K562 (cell line): Measurements from ENCODE around the gene TTC6. TPM values are rescaled to one million over a fixed set of nuclear protein-coding genes. Genes with fewer than 3 reads are reported as not detected.

ENCODE experiments used
- ATAC-seq: fragments of 200-7000 bp; cut with Tn5 transposase; 3 replicates; pipeline ENCODE4 v1.9.1; 2020; ENCODE audit warnings: moderate library complexity
- BruUV-seq: library from RNA; stranded (reverse); fragments of 400-500 nt; replicated peaks from 2 replicates; lab custom pipeline; 2021; lab: Mats Ljungman, UMichigan
- CTCF ChIA-PET: fragments of 300-600 bp; formaldehyde crosslinking; extraction: SDS; loops from one replicate; lab custom pipeline; 2021; ENCODE audit warnings: low intra/inter-chr PET ratio; lab: Yijun Ruan, JAX
- POLR2A ChIA-PET: fragments of 300-600, 350-650 bp; sonication (Branson Sonifier 250); formaldehyde crosslinking; extraction: SDS; loops from one replicate; lab custom pipeline; 2021; ENCODE audit warnings: antibody characterized with exemption, inconsistent platforms; lab: Yijun Ruan, JAX
- DNase-seq, 4 experiments: peaks; one replicate each; pipeline versions ENCODE4 v3.0.0 to v3.0.0-alpha.2; 2011 to 2018; ENCODE audit warnings: low spot score in 3 of 4, mixed read lengths in 3 of 4; ENCODE audit errors: extremely low read depth in 1 of 4
- FAIRE-seq: peaks from 2 replicates; lab custom pipeline; 2011; peaks lifted over from hg19 to GRCh38; lab: Jason Lieb, UNC
- H2AFZ ChIP-seq: 2 replicates; pipeline ENCODE4 v1.6.0; 2011; ENCODE audit warnings: low read depth, low read length, control low read depth, inconsistent platforms
- H3K27ac ChIP-seq: fragments of 200-600 bp; 3 replicates; pipeline ENCODE4 v1.8.0; 2011; ENCODE audit warnings: low read depth, mild to moderate bottlenecking, control low read depth, inconsistent platforms, low read length, moderate library complexity, mixed read lengths; ENCODE audit errors: extremely low read depth
- H3K27me3 ChIP-seq, 2 experiments: fragments of 300-600 bp in 1 of 2; 2 replicates in 1 of 2; 3 replicates in 1 of 2; pipeline versions ENCODE4 v1.6.0 to v1.8.0; 2011; ENCODE audit warnings: inconsistent platforms in 2 of 2, low read length in 2 of 2, mild to moderate bottlenecking in 1 of 2, mixed read lengths in 1 of 2, moderate library complexity in 1 of 2; ENCODE audit not compliant: control insufficient read depth in 2 of 2, insufficient read depth in 2 of 2
- H3K36me3 ChIP-seq: fragments of 300-600 bp; 3 replicates; pipeline ENCODE4 v1.8.0; 2011; ENCODE audit warnings: mild to moderate bottlenecking, low read length, inconsistent platforms; ENCODE audit not compliant: control insufficient read depth, insufficient read depth
- H3K4me1 ChIP-seq, 2 experiments: fragments of 200-600 bp in 1 of 2; replicated peaks in 1 of 2; 2 replicates in 1 of 2; 3 replicates in 1 of 2; pipeline versions ENCODE4 v1.5.1 to v1.8.0; 2011; ENCODE audit warnings: inconsistent platforms in 2 of 2, low read length in 2 of 2, mild to moderate bottlenecking in 1 of 2, mixed read lengths in 1 of 2, moderate library complexity in 1 of 2; ENCODE audit not compliant: control insufficient read depth in 2 of 2, insufficient read depth in 2 of 2
- H3K4me2 ChIP-seq: 2 replicates; pipeline ENCODE4 v1.6.1; 2011; ENCODE audit warnings: low read length, control low read depth, inconsistent platforms, mixed read lengths; ENCODE audit not compliant: insufficient read depth
- H3K4me3 ChIP-seq: fragments of 200-600 bp; sonication (generic), shearing (Covaris generic); 2 replicates; pipeline ENCODE4 v1.5.1; 2016; ENCODE audit warnings: control low read depth, inconsistent platforms
- H3K79me2 ChIP-seq: fragments of 200-600 bp; 3 replicates; pipeline ENCODE4 v1.8.0; 2011; ENCODE audit warnings: low read length, inconsistent platforms; ENCODE audit not compliant: control insufficient read depth, insufficient read depth
- H3K9ac ChIP-seq, 2 experiments: 2 replicates each; pipeline versions ENCODE4 v1.6.0 to v1.6.1; 2011; ENCODE audit warnings: low read depth in 2 of 2, low read length in 2 of 2, control low read depth in 1 of 2, inconsistent platforms in 1 of 2, mild to moderate bottlenecking in 1 of 2, mixed read lengths in 1 of 2; ENCODE audit not compliant: insufficient read depth in 1 of 2
- H3K9me1 ChIP-seq: one replicate; pipeline ENCODE4 v1.6.0; 2011; ENCODE audit warnings: inconsistent platforms, mild to moderate bottlenecking, low read length, moderate library complexity; ENCODE audit not compliant: control insufficient read depth, insufficient read depth
- H3K9me3 ChIP-seq: replicated peaks from 2 replicates; pipeline ENCODE4 v1.5.1; 2011; ENCODE audit warnings: low read depth, low read length, inconsistent platforms; ENCODE audit not compliant: control insufficient read depth, insufficient read depth
- H4K20me1 ChIP-seq: replicated peaks from 2 replicates; pipeline ENCODE4 v1.6.1; 2011; ENCODE audit warnings: low read length, inconsistent platforms, mixed read lengths; ENCODE audit not compliant: control insufficient read depth, insufficient read depth
- GATAD2B ChIP-seq: fragments of 450-650 bp; IDR thresholded peaks from 2 replicates; pipeline ENCODE4 v1.6.1; 2017; ENCODE audit warnings: mild to moderate bottlenecking, borderline replicate concordance
- NR3C1 ChIP-seq: sonication (generic); formaldehyde crosslinking; IDR thresholded peaks from 2 replicates; pipeline ENCODE4 v1.8.1; 2022; ENCODE audit warnings: missing genetic modification reagents
- POLR2AphosphoS2 ChIP-seq: IDR thresholded peaks from 2 replicates; pipeline ENCODE4 v1.6.1; 2012; ENCODE audit warnings: low read length, improper control_type of control experiment
- STAG1 ChIP-seq: sonication (generic); formaldehyde crosslinking; IDR thresholded peaks from 2 replicates; pipeline ENCODE4 v1.5.0; 2020; ENCODE audit warnings: missing genetic modification reagents, borderline replicate concordance
- WGBS: fragments of 100-300 bp; shearing (Covaris generic); methylation state at CpG from one replicate; pipeline ENCODE4 v1.1.6; 2016; ENCODE audit warnings: low coverage, mixed read lengths; ENCODE audit not compliant: insufficient coverage; ENCODE audit errors: missing lambda C conversion rate; 5-methylcytosine and 5-hydroxymethylcytosine counted together
- in situ Hi-C: fragments of 300-500 bp; cut with MboI; formaldehyde crosslinking; loops from 4 replicates; pipeline ENCODE4 v1.15.0; 2018; ENCODE audit warnings: inconsistent platforms, mixed read lengths
- intact Hi-C: fragments of 100-400 bp; cut with micrococcal nuclease; formaldehyde crosslinking; loops from 2 replicates; pipeline ENCODE4 v1.14.2; 2022
- polyA plus RNA-seq, 8 experiments: library from polyadenylated mRNA; depleted of rRNA in 4 of 8; stranded (reverse) in 5 of 8; unstranded in 3 of 8; fragments of >200 nt; fragmentation: Nextera tagmentation in 2 of 8; fragmentation: Illumina TruSeq in 1 of 8; extraction: Ambion mirVana in 2 of 8; extraction: Trizol in 1 of 8; gene quantifications; 2 replicates each; pipeline versions ENCODE4 v1.2.1 to v1.2.3, GENCODE V29; 2011 to 2014; ENCODE audit warnings: inconsistent platforms in 1 of 8, missing spikeins in 1 of 8
- total RNA-seq, 7 experiments: library from RNA; depleted of rRNA in 6 of 7; stranded (reverse); fragments of >200 nt in 6 of 7; fragmentation: Illumina TruSeq in 2 of 7; extraction: Trizol in 2 of 7; gene quantifications; 2 replicates each; pipeline versions ENCODE4 v1.2.1 to v1.2.3, GENCODE V29; 2011 to 2021; ENCODE audit warnings: low replicate concordance in 1 of 7

TTC6 gene
- total and polyA plus RNA-seq, 9 of the 15 experiments (the other 6 are each of a cell fraction or from before 2014, with no cell fraction given): 0.04 to 0.23 (median 0.08) TPM; not detected in 5

- Histone ChIP-seq H3K27ac (no peak overlapping the region), H3K9me3 (no peaks in the 10 kb centered on the region), H3K4me2 (no peak overlapping the region), H2AFZ (no peak overlapping the region), H3K79me2 (no peaks in the 10 kb centered on the region), H3K4me1 (peaks cover 0 to 13% of the 10 kb centered on the region in 2 experiments; a peak in 1 of 5 replicates), H3K4me3 (no peak overlapping the region), H3K9me1 (no peaks in the 10 kb centered on the region), H3K36me3 (no peaks in the 10 kb centered on the region), H3K9ac (no peak overlapping the region), H3K27me3 (no peaks in the 10 kb centered on the region), H4K20me1 (no peaks in the 10 kb centered on the region)
- WGBS: 54% methylated on average over 4 of the region's 4 CpGs
- POLR2A ChIA-PET: no interaction called here
- BruUV-seq: no TSS peak
- no peak for FAIRE-seq
- intact Hi-C loops (no loop called here), in situ Hi-C loops (loop anchor here (25.0 kb wide), 1 partner anchor 325 kb away; no protein-coding TSS in a partner anchor)
- ATAC-seq: no peak
- CTCF ChIA-PET: no interaction called here
- DNase-seq: no peak
- TF ChIP-seq GATAD2B: no peak
- no peak for TF ChIP-seq STAG1 (CRISPR knock-in tag)
- no peak for TF ChIP-seq POLR2AphosphoS2
- no peak for TF ChIP-seq NR3C1 (CRISPR knock-in tag)
These were observed 8.2 kb upstream of the TTC6 start for GRCh38 chr14:37587131-37587803.
